Brain microvascular endothelial cell (primary cell): ENCODE data around the gene ZNF407.

ENCODE experiments used
- DNase-seq: peaks from one replicate; pipeline ENCODE4 v3.0.0-alpha.2; 2020
- H3K27ac ChIP-seq: fragments of 250-450 bp; sonication (Bioruptor Pico); 2 replicates; pipeline ENCODE4 v1.5.1; 2020; ENCODE audit warnings: mild to moderate bottlenecking, moderate library complexity
- H3K27me3 ChIP-seq: fragments of 250-450 bp; sonication (Bioruptor Pico); replicated peaks from 2 replicates; pipeline ENCODE4 v1.5.1; 2020; ENCODE audit warnings: mild to moderate bottlenecking
- H3K36me3 ChIP-seq: fragments of 250-450 bp; sonication (Bioruptor Pico); replicated peaks from 2 replicates; pipeline ENCODE4 v1.5.1; 2020; ENCODE audit warnings: mild to moderate bottlenecking
- H3K4me3 ChIP-seq: 2 replicates; pipeline ENCODE4 v1.5.1; 2011; ENCODE audit warnings: low read depth, mild to moderate bottlenecking, control low read depth, low read length, moderate library complexity
- in situ Hi-C: cut with HindIII; loops from 2 replicates; pipeline ENCODE4 v1.10.0; 2017; ENCODE audit warnings: low sequenced_read_pairs, low pct_ligation_motif_present
- TF ChIP-seq, protein P1 (sequence below): IDR thresholded peaks from 2 replicates; pipeline ENCODE4 v1.5.1; 2011; ENCODE audit warnings: low read depth, mild to moderate bottlenecking, moderate library complexity, low read length, control low read depth, inconsistent platforms; ENCODE audit errors: missing control alignments

Gene ZNF407

DNA sequence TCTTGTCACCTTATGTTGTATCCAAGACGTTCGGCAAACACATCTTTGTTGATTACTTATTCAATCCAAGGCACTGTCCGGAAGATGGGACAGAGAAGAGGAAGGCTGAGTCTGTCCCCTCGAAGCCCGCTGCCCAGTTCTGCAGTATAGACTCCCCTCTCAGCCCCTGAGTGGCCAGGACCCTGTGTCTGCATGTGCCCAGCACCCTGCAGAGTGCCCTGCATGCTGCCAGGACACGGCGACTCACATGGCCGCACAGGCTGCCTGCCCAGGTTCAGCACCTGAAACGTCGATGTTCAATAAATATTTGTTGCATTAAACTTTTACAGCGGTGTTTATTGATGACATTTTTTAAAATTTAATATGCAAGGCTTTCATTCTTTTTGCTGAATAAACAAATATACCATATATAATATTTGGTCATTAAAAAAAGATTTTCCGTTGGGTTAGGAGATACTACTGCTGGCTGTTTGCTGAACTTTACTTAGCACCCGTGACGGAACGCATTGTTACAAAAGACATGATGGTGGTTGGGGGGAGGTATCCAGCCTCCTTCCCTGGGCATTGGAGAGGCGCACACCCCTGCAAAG, 464.7 kb downstream of the ZNF407 start:
- in situ Hi-C loops = no loop called here
- H3K36me3 ChIP-seq = no peaks in the 10 kb centered on the region
- DNase-seq = no peak
- TF ChIP-seq, protein P1, sequence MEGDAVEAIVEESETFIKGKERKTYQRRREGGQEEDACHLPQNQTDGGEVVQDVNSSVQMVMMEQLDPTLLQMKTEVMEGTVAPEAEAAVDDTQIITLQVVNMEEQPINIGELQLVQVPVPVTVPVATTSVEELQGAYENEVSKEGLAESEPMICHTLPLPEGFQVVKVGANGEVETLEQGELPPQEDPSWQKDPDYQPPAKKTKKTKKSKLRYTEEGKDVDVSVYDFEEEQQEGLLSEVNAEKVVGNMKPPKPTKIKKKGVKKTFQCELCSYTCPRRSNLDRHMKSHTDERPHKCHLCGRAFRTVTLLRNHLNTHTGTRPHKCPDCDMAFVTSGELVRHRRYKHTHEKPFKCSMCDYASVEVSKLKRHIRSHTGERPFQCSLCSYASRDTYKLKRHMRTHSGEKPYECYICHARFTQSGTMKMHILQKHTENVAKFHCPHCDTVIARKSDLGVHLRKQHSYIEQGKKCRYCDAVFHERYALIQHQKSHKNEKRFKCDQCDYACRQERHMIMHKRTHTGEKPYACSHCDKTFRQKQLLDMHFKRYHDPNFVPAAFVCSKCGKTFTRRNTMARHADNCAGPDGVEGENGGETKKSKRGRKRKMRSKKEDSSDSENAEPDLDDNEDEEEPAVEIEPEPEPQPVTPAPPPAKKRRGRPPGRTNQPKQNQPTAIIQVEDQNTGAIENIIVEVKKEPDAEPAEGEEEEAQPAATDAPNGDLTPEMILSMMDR = no peak
- H3K4me3 ChIP-seq = no peak overlapping the region
- H3K27me3 ChIP-seq = no peaks in the 10 kb centered on the region
- no peak overlapping the region for H3K27ac ChIP-seq

DNA sequence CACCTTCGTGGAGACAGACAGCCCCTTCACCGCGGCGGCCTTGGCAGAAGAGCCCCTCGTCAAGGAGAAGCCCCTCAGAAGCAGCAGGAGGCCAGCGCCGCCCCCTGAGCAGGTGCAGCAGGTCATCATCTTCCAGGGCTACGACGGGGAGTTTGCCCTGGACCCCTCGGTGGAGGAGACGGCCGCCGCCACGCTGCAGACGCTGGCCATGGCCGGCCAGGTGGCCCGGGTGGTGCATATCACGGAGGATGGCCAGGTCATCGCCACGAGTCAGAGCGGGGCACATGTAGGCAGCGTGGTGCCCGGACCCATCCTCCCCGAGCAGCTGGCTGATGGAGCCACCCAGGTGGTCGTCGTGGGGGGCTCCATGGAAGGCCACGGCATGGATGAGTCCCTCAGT, 465.5 kb downstream of the ZNF407 start:
- Histone ChIP-seq H3K36me3 (no peaks in the 10 kb centered on the region), H3K27me3 (no peaks in the 10 kb centered on the region), H3K4me3 (no peak overlapping the region), H3K27ac (no peak overlapping the region)
- TF ChIP-seq, protein P1 = no peak
- DNase-seq = no peak
- in situ Hi-C loops = no loop called here

DNA sequence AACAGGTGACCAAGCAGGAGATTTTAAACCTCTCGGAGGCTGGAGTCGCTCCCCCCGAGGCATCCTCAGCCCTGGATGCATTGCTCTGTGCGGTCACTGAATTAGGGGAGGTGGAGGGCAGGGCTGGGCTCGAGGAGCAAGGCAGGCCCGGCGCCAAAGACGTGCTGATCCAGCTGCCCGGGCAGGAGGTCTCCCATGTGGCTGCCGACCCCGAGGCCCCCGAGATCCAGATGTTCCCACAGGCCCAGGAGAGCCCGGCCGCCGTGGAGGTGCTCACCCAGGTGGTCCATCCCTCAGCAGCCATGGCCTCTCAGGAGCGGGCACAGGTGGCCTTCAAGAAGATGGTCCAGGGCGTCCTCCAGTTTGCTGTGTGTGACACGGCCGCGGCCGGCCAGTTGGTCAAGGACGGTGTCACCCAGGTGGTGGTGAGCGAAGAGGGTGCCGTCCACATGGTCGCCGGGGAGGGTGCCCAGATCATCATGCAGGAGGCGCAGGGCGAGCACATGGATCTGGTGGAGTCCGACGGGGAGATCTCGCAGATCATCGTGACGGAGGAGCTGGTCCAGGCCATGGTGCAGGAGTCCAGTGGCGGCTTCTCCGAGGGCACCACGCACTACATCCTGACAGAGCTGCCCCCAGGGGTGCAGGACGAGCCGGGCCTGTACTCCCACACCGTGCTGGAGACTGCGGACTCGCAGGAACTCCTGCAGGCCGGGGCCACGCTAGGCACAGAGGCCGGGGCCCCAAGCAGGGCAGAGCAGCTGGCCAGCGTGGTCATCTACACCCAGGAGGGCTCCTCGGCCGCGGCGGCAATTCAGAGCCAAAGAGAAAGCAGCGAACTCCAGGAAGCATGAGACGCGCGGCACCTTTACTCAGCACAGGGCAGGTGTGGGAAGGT, 466.2 kb downstream of the ZNF407 start:
- in situ Hi-C loops = no loop called here
- Histone ChIP-seq H3K27ac (no peak overlapping the region), H3K36me3 (no peaks in the 10 kb centered on the region), H3K27me3 (no peaks in the 10 kb centered on the region), H3K4me3 (no peak overlapping the region)
- TF ChIP-seq, protein P1 = no peak
- no peak for DNase-seq

DNA sequence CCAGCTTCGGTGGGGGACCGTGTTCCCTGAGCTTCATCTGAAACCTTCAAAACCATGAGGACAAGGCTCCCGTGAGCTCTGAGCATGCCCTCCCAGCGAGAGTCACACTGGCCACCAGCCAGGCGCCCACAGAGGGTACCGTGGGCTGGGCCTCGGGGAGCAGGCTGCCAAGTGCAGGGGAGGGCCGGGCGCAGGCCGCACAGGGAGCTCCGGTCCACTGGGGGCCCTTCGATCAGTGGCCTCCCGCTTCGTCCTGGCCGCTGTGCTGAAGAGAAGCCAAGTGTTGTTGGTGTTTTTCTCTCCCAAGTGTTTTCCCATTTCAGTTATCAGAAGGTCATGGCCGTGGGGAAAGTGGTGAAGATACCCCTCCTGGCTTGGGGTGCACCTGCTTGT, 466.8 kb downstream of the ZNF407 start:
- Histone ChIP-seq H3K4me3 (no peak overlapping the region), H3K36me3 (no peaks in the 10 kb centered on the region), H3K27me3 (no peaks in the 10 kb centered on the region), H3K27ac (no peak overlapping the region)
- in situ Hi-C loops = no loop called here
- no peak for DNase-seq
- TF ChIP-seq, protein P1 = no peak

DNA sequence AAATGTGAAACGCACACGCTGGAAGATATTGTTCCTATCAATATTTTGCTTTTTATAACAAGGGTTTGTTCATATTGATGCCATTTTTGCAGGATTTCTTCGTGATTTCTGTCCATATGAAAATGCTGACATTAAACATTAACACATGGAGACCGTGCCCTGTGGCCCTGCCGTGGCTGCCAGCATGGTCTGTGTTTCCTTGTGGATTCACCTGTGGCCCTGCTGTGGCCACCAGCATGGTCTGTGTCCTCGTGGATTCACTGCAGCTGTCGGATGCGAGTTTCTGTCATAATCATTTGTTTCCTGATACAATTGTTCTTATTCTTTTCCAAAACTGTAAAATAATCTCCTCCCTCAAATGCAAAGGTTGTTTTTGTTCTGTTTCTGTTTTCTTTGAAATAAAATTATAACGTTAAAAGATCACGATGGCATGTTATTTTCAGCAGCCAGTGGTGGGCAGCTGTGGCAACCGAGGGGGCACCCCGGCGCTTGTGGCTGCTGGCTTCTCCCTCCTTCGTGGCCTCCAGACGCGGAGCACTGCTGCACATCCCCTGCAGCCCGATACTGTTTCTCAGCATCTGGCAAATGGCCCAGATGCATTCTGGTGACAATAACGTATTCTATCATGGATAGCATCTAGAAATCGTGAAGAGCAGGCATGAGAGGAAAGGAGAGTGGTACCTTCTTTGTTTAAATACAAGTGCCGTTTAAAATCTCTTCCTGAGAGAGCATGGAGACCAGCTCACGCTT, 467.8 kb downstream of the ZNF407 start:
- DNase-seq = no peak
- Histone ChIP-seq H3K4me3 (no peak overlapping the region), H3K27ac (no peak overlapping the region), H3K36me3 (no peaks in the 10 kb centered on the region), H3K27me3 (no peaks in the 10 kb centered on the region)
- in situ Hi-C loops = no loop called here
- TF ChIP-seq, protein P1 = no peak
